Osteocyte (in vitro differentiated cells): Measurements from ENCODE around the gene ISM1. TPM values are rescaled to one million over a fixed set of nuclear protein-coding genes. Genes with fewer than 3 reads are reported as not detected.

ENCODE experiments used
- DNase-seq: peaks from one replicate; pipeline ENCODE4 v3.0.0; 2021; ENCODE audit warnings: mixed read lengths; ENCODE audit not compliant: unreplicated experiment; ENCODE audit errors: extremely low spot score
- H3K27ac Mint-ChIP-seq: one replicate; pipeline ENCODE4 v1.8.0; 2021; ENCODE audit warnings: mild to moderate bottlenecking, mixed read lengths; ENCODE audit not compliant: unreplicated experiment
- H3K27me3 Mint-ChIP-seq: one replicate; pipeline ENCODE4 v1.8.0; 2021; ENCODE audit warnings: mixed read lengths; ENCODE audit not compliant: unreplicated experiment
- H3K36me3 Mint-ChIP-seq: one replicate; pipeline ENCODE4 v1.8.0; 2021; ENCODE audit warnings: mixed read lengths; ENCODE audit not compliant: unreplicated experiment
- H3K4me1 Mint-ChIP-seq: one replicate; pipeline ENCODE4 v1.8.0; 2021; ENCODE audit warnings: mixed read lengths; ENCODE audit not compliant: unreplicated experiment
- H3K4me3 Mint-ChIP-seq: one replicate; pipeline ENCODE4 v1.8.0; 2021; ENCODE audit warnings: mild to moderate bottlenecking, moderate library complexity, mixed read lengths; ENCODE audit not compliant: unreplicated experiment
- H3K9me3 Mint-ChIP-seq: one replicate; pipeline ENCODE4 v1.8.0; 2021; ENCODE audit warnings: mixed read lengths; ENCODE audit not compliant: unreplicated experiment
- CTCF ChIP-seq: fragments of 200-600 bp; sonication (generic); IDR thresholded peaks from 2 replicates; pipeline ENCODE4 v1.5.0; 2021; ENCODE audit warnings: antibody characterized with exemption, mild to moderate bottlenecking, moderate library complexity
- long read RNA-seq: library from polyadenylated mRNA; unstranded; transcript quantifications from one replicate; pipeline ENCODE4 v2.0.0, GENCODE V29; 2021
- total RNA-seq: library from RNA; stranded (reverse); gene quantifications from 2 replicates; pipeline ENCODE4 v1.2.1, GENCODE V29; 2021

The ISM1 gene
- 0.21 and 0.31 TPM in 2 replicates for total RNA-seq
- long read RNA-seq, partial matches to known transcripts: 0 of 1 reads
- long read RNA-seq, other reads (novel, unspliced or antisense): 0 of 1 reads

- H3K27me3 Mint-ChIP-seq: peaks cover 71% of the 10 kb centered on the region
- peaks cover 2% of the 10 kb centered on the region for H3K36me3 Mint-ChIP-seq
- H3K4me3 Mint-ChIP-seq: peak within 1 kb of the TSS; percentile 75
- H3K4me1 Mint-ChIP-seq: peaks cover 16% of the 10 kb centered on the region
- TF ChIP-seq CTCF: no peak
- H3K9me3 Mint-ChIP-seq: no peaks in the 10 kb centered on the region
- no peak within 1 kb of the TSS for H3K27ac Mint-ChIP-seq
- no peak for DNase-seq
These were observed at the start of gene ISM1 for GRCh38 chr20:13220904-13221297. ISM1 (plus strand) TSS chr20:13221274; CDS start chr20:13221777, 503 bp downstream.

GRCh38 chr20:13173201-13173600, 47.9 kb upstream of the ISM1 start:
- no peak for TF ChIP-seq CTCF
- no peak for DNase-seq
- Mint-ChIP-seq H3K9me3 (peaks cover 22% of the 10 kb centered on the region), H3K4me1 (no peaks in the 10 kb centered on the region), H3K4me3 (no peak overlapping the region), H3K36me3 (no peaks in the 10 kb centered on the region), H3K27me3 (peaks cover 57% of the 10 kb centered on the region), H3K27ac (no peak overlapping the region)

GRCh38 chr20:13174402-13174801, 46.7 kb upstream of the ISM1 start:
- H3K27me3 Mint-ChIP-seq: peaks cover 62% of the 10 kb centered on the region
- no peak for TF ChIP-seq CTCF

GRCh38 chr20:13180986-13181889, 39.8 kb upstream of the ISM1 start:
- DNase-seq: no peak
- Mint-ChIP-seq H3K9me3 (peaks cover 25% of the 10 kb centered on the region), H3K27ac (no peak overlapping the region), H3K4me3 (no peak overlapping the region), H3K27me3 (peaks cover 46% of the 10 kb centered on the region), H3K4me1 (no peaks in the 10 kb centered on the region), H3K36me3 (no peaks in the 10 kb centered on the region)
- TF ChIP-seq CTCF: no peak

More at GRCh38 chr20:13174402-13174801, 46.7 kb upstream of the ISM1 start:
- Mint-ChIP-seq H3K27ac (no peak overlapping the region), H3K4me3 (no peak overlapping the region), H3K9me3 (peaks cover 26% of the 10 kb centered on the region), H3K4me1 (no peaks in the 10 kb centered on the region), H3K36me3 (no peaks in the 10 kb centered on the region)
- DNase-seq: no peak

GRCh38 chr20:13183005-13183404, 38.1 kb upstream of the ISM1 start:
- H3K4me3 Mint-ChIP-seq: no peak overlapping the region
- H3K27me3 Mint-ChIP-seq: peaks cover 46% of the 10 kb centered on the region
- H3K9me3 Mint-ChIP-seq: peaks cover 18% of the 10 kb centered on the region
- TF ChIP-seq CTCF: no peak
- H3K27ac Mint-ChIP-seq: no peak overlapping the region
- no peaks in the 10 kb centered on the region for H3K4me1 Mint-ChIP-seq
- H3K36me3 Mint-ChIP-seq: peaks cover 4% of the 10 kb centered on the region
- DNase-seq: no peak
